NCI-H1092 (cell line): ENCODE data around the gene COL15A1.
"Not testable (repeated sequence)": the region's sequence is repeated elsewhere in the genome, so short reads cannot be mapped to it uniquely, and the experiment has no call there.

Source experiments
- DNase-seq: peaks from one replicate; lab custom pipeline; 2025; lab: John Stamatoyannopoulos, UW

COL15A1 gene

GRCh38 chr9:98994172-98995058 lies 50.7 kb downstream of the COL15A1 start:
- no peak for DNase-seq

- DNase-seq = no peak
Observed at GRCh38 chr9:98995059-98995671, 51.5 kb downstream of the COL15A1 start.

GRCh38 chr9:98995971-98996504 lies 52.3 kb downstream of the COL15A1 start:
- DNase-seq = no peak

GRCh38 chr9:98997604-98998003 lies 53.9 kb downstream of the COL15A1 start:
- no peak for DNase-seq

- DNase-seq = no peak
Observed at GRCh38 chr9:98998441-98999151, 54.9 kb downstream of the COL15A1 start.

GRCh38 chr9:98999152-98999525 lies 55.4 kb downstream of the COL15A1 start:
- no peak for DNase-seq

GRCh38 chr9:99000476-99001395 lies 57.0 kb downstream of the COL15A1 start:
- peak; percentile 26 for DNase-seq

- DNase-seq = no peak
Observed at GRCh38 chr9:99001892-99002291, 58.2 kb downstream of the COL15A1 start.

GRCh38 chr9:99002706-99003105 lies 59.0 kb downstream of the COL15A1 start:
- DNase-seq = no peak

- DNase-seq = no peak
Observed at GRCh38 chr9:99003308-99003707, 59.6 kb downstream of the COL15A1 start.

- DNase-seq = no peak
Observed at GRCh38 chr9:99004115-99004514, 60.4 kb downstream of the COL15A1 start.

- DNase-seq = no peak
Observed at GRCh38 chr9:99004717-99005460, 61.2 kb downstream of the COL15A1 start.

- DNase-seq = no peak
Observed at GRCh38 chr9:99005651-99006050, 61.9 kb downstream of the COL15A1 start.

- DNase-seq = no peak
Observed at GRCh38 chr9:99006511-99006910, 62.8 kb downstream of the COL15A1 start.

- DNase-seq = no peak
Observed at GRCh38 chr9:99006979-99007378, 63.3 kb downstream of the COL15A1 start.

- no peak for DNase-seq
Observed at GRCh38 chr9:99008203-99008602, 64.5 kb downstream of the COL15A1 start.

- not testable (repeated sequence) for DNase-seq
Observed at GRCh38 chr9:99010393-99010792, 66.7 kb downstream of the COL15A1 start.

- DNase-seq = peak; percentile 30
Observed at GRCh38 chr9:99011161-99011709, 67.5 kb downstream of the COL15A1 start.

GRCh38 chr9:99012957-99013512 lies 69.3 kb downstream of the COL15A1 start:
- DNase-seq = no peak

GRCh38 chr9:99013550-99013949 lies 69.8 kb downstream of the COL15A1 start:
- no peak for DNase-seq
